DLD1 (cell line): ENCODE measurements around the gene ATF1.

Source experiments
- in situ Hi-C: cut with HindIII; loops from 2 replicates; pipeline ENCODE4 v1.10.0; 2017; ENCODE audit warnings: low sequenced_read_pairs

ATF1 gene

DNA sequence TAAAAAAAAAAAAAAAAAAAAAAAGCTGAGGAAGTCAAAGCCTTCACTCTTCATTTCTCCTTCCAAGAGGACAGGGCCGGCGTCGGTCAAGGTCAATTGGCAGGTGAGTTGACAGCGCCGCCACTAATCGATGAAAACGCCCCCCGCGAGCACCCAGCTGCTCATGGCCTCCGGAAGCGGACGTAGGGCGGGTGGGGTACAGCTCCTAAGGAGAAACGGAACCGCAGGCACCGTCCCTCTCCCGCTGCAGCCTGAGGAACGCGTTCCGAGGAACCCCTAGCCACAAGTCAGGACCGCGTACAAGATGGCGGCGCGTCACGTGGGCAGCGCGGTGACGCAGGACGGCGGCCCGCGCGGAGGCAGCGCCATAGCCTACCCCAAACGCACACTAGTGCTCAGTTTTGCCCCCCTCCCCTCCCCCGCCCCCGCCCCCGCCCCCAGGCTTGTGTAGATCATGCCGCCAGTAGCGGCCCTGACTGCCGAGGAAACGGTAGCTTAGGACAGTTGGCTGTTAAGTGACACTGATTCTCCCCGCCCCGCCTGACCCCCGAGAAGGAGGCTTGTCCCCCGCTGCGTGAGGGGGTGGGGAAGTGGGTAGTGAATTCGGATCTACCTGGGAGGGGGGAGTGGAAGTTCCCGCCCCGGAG, at the start of gene ATF1:
Gene ATF1 (plus strand): TSS at position 463 of the 647 bp plus-strand sequence. CDS start 16,045 bp downstream, outside the sequence.
- in situ Hi-C loops = no loop called here

DNA sequence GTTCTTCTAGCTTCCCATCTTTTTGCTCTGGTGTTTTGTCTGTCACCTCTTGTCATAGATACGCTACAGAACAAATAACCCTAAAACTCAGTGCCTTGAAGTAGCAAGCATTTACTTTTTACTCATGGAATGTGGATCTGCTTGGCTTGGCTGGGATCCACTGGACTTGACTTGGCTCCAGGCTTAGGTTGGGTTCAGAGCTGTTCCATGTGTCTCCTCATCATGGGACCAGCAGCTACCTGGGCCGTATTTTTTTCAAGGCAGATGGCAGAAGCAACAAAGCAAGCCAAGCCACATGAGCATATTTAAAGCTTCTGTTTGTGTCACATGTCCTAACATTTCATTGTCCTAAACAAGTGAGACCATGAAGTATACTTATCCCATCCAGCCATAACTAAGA, 48.7 kb upstream of the ATF1 start:
- in situ Hi-C loops = no loop called here

DNA sequence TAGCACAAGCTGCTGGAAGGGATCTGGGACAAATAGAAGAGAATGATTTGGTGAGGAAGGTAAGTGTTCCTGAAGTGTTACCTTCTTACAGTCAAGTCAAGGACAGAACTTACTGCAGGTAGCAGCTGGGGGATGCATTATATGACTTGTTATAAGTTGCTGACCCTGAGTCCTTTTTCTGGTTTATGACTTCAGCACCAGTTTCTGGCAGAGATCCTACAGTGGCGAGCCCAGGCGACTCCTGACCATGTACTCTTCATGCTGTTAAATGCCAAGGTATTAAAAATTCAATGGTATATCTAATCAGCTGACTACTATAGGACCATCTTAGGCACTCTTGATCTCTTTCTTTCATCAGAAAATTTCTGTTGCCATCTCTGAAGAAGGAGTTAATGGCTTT, 45.1 kb upstream of the ATF1 start:
- in situ Hi-C loops = no loop called here

DNA sequence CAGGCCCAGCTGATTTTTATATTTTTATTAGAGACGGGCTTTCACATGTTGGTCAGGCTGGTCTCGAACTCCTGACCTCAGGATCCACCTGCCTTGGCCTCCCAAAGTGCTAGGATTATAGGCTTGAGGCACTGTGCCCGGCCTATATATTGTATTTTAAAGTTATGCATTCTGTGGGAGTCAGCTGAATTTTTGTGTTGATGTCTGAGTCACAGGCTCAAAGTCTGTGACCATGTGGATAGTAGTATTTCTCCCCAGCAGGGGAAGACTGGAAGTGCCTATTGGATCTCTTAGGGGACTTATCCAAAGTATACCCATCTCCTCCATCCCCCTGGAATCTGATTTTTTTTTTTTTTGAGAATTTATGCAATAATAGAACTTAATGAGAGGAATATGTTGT, 43.8 kb upstream of the ATF1 start:
- in situ Hi-C loops = no loop called here

DNA sequence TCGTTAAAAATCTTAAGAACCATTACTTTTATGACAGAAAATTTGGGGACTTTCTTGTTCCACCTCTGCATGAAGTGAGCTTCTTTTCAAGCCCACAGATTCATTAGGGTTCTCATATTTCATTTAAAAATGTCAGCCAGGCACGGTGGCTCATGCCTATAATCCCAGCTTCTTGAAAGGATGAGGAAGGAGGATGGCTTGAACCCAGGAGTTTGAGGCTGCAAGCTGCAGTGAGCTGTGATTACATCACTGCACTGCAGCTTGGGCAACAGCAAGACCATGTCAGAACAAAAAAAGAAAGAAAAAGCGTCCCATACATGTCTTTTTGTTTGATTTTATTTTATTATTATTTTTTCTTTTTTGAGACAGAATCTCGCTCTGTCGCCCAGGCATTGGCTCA, 43.4 kb upstream of the ATF1 start:
- in situ Hi-C loops = no loop called here

DNA sequence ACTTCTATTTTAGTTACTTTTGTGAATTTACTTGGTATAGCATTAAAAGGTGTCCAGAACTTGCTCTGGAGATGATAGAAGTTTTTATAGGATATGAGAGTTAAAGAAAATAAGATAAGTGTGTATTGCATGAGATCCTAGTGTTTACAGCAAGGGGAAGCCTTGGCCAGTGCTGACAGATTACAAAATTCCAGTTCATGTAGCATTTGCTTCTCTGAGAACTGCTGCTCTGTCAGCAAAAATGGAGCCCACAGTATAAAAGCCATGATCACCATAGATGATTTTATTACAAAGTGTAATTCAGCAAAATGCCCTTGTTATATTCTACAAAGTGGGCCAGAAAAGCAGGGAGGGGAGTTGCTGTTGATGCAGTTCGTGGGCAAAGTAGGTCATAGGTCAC, 40.0 kb upstream of the ATF1 start:
- in situ Hi-C loops = no loop called here

DNA sequence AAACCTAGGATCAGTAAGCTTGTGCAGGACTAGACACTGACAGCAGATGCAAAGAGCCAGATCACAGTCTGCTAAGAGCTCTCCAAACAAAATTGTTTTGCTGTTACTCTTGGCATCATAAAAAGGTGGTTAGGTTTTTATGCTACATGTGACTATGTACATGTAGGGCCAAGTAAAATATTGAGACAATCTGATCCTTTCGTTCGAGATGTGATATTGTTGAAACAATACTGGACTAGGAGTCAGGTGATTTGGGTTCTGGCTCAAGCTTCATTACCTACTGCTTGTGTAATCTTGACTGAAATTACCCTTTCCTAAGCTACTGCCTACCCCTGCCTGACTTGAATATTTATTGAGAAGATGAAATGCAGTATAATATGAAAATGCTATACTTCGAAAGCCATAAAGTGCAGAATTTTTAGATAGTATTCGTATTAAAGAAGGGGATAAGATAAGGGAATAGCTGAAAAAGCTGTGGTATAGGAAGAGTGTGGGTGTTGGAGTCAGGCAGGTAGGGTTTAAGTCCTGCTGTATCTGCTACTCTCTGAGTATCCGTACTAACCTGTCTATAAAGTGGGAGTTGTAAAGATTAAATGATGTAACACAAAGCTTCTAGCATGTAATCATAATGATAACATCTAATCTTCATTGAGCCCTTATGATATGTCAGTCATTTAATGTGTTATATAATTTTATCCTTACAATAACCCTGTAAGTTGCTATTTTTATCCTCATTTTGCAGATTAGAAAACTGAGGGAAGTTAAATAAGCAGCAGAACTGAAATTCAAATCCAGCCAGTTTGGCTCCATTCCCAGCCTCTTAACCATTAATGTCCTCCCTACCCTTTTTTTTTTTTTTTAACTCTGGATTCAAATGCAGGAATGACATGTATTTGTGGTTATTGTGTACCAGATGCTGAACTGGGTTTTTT, 38.6 kb upstream of the ATF1 start:
- in situ Hi-C loops = no loop called here

DNA sequence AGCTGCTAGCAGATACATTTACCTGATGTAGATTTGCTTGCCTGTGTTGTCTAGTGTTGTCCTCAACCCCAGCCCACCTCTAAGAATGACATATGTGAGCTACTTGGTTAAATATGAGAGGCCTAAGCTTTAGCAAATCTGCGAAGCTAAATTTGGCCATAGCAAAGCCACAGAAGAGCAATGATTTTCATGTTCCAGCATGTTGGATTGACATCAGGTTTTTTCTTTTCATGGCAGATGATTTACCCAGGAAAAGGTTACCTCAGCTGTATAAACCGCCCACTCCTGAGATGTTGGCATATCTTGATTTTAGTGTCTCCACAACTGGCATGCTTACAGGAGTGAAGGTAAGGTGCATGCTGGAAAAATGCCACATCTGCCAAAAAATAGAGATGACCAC, 36.4 kb upstream of the ATF1 start:
- in situ Hi-C loops = no loop called here

DNA sequence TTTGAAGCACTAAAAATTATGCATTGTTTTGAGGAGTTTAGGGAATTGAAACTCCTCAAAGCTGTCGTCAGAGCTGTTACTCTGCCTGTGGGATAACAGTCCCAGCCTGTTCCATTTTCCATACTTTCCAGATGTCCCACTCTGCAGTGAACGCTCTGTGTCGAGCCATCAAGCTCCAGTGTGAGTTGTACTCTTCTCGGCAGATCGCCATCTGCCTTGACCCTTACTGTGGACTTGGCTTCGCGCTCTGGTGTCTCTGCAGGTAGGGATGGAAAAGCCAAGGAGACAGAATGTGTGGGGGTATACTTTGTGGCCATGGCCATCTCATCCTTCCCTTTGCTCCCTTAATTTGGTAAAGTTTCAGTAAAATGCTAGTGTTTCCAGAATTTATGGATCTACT, 35.5 kb upstream of the ATF1 start:
- in situ Hi-C loops = no loop called here

DNA sequence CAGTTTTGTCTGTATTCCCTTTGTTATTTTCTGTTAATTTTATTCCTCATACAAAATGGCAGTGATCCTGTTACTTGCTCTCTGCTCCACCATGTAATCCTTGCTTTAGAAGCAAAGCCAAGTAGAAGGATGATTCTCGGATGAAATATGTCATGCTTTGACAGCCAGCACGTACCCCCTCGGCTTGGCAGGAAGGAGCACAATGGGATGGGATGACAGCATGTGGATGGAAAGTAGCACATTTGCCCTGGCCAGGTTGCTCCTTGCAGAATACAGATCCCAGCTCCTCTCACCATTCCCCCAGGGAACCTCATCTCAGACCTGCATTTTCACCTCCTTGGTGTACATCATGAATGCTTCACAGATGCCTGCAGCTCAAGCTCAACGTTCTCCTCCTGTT, 35.1 kb upstream of the ATF1 start:
- in situ Hi-C loops = no loop called here

DNA sequence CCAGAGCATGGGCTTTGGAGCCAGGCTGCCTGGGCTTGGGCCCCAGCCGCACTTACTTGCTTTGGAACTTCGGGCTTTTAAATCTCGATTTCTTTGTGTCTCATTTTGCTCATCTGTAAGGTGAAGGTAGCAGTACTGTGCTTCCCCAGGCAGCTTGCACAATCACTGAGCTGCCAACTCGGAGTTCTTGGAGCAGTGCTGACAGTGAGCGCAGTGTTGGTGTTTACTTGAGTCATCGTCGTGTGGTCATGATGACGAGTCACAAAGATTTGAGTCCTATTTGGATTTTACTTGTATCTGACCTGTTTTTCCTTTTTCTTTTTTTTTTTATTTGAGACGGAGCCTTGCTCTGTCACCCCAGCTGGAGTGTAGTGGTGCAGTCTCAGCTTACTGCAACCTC, 31.3 kb upstream of the ATF1 start:
- in situ Hi-C loops = no loop called here

DNA sequence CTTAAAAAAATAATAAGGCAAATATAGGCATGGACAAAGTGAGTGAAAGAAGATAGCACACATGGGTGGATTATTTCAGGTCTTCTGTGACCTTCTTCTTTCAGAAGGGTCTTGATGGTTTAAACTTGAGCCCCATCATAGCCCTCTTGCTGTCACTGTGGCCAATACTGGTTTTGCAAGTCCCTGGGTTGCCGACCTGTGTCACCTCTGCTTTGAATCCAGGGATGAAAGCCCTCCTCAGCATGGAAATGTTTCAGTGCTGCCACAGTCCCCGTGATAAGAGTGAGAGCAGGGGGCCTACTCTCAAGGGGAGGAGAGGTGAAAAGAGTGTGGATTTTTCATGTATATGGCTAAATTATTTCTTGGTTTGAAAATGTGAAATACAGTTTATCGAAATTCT, 30.2 kb upstream of the ATF1 start:
- in situ Hi-C loops = no loop called here

DNA sequence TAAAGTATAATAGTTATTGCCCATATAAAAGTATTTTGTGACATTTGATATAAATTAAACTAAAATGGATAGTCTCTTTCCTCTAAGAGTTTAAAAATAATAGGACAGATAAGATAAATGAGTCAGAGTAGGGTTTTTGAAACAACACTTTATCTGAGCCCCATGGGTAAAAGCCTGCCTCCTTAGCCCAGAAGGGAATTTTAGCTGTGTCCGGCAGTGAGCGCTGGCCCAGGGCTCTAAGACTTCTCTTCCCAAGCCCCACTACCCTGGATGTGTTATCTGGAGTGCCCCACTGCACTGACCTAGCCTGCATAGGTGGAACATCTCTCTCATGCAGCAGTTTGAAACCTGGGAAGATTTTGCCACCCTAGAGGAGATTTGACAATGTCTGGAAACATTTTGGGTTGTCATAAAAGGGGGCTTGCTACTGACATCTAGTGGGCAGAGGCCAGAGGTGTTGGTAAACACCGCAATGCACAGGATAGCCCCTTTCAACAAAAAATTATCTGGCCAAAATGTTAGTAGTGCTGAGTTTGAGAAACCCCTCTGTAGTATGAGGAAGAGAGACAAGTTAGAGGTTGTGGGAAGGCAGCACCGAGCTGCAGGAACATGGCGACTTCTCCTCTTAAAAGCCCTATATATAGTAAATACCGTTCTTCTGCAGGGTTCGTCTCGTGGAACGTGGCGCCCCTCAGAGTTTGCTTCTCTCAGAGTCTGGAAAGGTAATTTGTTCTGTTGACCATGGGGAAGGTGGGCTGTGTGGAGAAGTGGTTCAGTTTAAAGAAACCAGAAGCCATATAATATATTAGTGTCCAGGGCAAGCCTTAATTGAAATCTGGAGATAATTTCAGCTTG, 29.3 kb upstream of the ATF1 start:
- in situ Hi-C loops = no loop called here

DNA sequence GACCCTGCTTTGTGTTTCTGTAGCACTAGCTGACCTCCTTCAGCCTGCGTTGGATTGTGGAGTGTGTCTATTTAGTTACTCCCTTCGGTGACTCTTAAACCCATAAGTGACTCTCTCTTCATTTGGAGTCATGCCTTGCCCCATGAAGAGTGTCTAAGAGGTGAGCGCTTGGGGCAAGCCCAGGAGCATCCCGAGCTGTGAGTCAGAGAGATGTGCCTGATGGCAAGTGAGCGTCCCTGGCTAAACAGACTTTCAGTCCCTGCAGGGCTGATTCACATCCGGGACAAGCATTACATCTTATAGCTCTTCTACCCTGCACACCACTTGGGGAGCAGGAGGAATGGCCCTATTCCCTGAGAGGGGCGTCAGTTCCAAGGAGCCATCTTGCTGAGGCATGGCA, 24.3 kb upstream of the ATF1 start:
- in situ Hi-C loops = no loop called here

DNA sequence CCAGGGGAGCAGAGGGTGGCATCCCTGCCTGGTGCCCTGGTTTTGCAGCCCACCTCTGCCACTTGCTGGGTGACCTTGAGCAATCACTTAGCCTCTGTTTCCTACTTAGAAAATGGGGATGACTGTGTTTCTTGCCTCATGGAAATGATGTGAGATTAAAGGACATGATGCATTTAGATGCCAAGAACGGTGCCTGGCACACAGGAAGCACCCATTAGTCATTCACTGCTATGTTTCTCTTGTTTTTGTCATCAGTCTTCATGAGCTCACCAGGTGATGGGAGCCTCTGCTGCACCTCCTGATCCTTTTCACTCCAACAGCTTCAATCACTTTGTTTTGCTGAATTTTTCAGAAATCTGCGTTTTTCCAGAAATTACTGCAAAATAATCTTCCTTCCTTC, 23.6 kb upstream of the ATF1 start:
- in situ Hi-C loops = no loop called here

DNA sequence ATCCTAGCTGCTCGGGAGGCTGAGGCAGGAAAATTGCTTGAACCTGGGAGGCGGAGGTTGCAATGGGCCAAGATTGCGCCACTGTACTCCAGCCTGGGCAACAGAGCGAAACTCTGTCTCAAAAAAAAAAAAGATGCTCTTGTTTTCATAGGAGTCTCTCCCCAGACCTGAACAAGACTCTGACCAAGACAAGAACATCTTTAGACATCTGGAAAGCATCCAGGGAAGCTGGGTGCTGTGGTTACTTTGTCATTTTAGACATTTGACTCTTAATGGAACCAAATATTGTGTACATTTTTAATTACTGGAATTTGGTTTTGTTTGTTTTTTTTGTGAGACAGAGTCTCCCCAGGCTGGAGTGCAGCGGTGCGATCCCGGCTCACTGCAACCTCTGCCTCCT, 21.1 kb upstream of the ATF1 start:
- in situ Hi-C loops = no loop called here

DNA sequence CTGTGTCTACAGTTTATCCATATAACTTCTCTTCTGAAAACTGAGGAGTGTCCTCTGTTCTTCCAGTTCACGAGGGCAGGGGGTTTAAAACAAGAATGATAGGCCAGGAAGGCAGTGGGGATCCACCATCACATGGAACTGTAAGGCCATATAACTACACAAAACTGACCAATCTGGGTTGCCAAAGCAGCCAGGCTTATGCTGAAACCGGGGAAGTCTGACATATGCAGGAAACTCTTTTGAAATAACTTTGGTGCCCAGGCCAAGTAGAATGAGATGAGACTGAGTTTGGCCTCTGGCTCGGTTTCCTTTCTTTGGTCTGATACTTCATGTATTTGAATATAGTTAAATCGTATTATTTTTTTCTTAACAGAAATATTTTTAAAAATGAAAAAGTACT, 18.0 kb upstream of the ATF1 start:
- in situ Hi-C loops = no loop called here

DNA sequence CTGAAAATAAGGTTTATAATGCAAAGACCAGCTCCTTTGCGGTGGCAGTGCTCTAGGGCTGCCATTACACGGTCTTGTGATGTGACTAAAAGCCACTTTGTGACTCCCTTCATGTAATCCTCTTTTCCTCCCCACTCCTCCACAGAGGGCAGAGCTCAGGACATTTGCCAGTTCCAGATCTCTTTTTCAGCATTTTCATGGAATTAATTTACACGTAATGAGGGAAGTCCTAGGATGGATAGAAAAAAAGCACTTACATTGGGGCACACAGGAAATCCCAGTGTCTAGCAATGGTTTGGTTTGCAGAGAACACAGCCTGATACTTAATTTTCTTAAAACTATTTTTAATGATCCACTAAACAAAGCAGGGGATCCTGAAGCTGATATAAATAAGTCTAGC, 17.5 kb upstream of the ATF1 start:
- in situ Hi-C loops = no loop called here

DNA sequence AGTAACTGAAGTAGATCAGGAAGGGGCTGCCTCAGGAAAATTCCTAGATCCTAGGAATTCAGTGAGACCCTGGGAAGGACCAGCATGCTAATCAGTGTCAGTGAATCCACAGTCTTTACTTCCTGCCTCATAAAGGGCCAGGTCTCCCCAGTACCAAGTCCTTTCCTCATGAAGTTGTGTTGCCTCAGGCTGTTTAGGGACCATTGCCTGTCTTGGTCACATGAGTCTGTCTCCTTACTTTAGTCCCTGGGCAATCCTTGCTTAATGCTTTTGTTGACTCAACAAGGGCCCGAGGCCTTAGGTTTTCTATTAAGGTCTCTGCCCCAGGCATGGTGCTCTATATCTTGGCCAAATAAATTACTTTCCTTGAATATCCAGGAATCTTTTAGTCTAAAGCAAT, 16.1 kb upstream of the ATF1 start:
- in situ Hi-C loops = no loop called here

DNA sequence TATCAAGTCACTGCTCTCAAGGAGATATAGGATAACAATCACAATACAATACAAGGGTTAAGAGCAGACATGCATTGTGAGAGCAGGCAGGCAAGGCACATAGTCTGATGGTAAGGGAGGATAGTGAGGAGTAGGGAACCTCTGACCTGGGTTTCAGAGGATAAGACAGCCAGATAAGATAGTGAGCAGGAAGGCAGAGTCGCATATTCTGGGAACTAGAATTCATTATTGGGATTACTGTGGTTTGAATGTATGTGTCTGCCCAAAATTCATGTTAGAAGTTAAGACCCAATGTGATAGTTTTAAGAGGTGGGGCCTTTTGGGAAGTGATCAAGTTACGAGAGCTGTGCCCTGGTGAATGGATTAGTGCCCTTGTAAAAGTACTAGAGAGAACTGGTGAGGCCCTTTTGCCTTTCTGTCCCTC, 14.4 kb upstream of the ATF1 start:
- in situ Hi-C loops = no loop called here

DNA sequence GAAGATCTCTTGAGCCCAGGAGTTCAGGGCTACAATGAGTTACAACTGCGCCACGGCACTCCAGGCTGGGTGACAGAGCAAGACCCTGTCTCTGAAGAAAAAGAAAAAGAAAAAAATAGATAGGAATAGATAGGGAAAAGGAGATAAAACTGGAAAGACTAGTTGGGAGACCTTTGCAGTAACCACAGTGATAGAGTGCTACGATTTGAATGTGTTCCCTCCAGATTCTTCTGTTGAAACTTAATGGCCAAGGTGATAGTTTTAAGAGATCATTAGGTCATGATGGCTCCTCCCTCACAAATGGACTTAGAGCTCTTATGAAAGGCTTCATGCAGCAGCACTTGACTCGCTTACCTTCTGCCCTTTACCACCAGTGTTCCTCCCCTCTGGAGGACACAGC, 13.5 kb upstream of the ATF1 start:
- in situ Hi-C loops = no loop called here
